HL-60 (cell line): Measurements from ENCODE around the gene DAAM2.

Source experiments
- DNase-seq, 2 experiments: peaks; one replicate each; pipeline ENCODE4 v3.0.0-alpha.2; 2010 to 2020; ENCODE audit warnings: low read depth in 1 of 2, low spot score in 1 of 2
- H3K27ac ChIP-seq: fragments of 250-450 bp; sonication (Bioruptor Pico); replicated peaks from 2 replicates; pipeline ENCODE4 v1.5.1; 2020; ENCODE audit warnings: mild to moderate bottlenecking, moderate library complexity
- H3K27me3 ChIP-seq: fragments of 250-450 bp; sonication (Bioruptor Pico); 2 replicates; pipeline ENCODE4 v1.5.1; 2021; ENCODE audit warnings: mild to moderate bottlenecking, moderate library complexity; ENCODE audit not compliant: insufficient read depth, poor library complexity, severe bottlenecking
- H3K4me3 ChIP-seq: replicated peaks from 2 replicates; pipeline ENCODE4 v1.5.1; 2011; ENCODE audit warnings: mild to moderate bottlenecking, control low read depth, low read length; ENCODE audit not compliant: insufficient read depth
- CTCF ChIP-seq: IDR thresholded peaks from one replicate; pipeline ENCODE4 v1.5.1; 2011; ENCODE audit warnings: low read length, control low read depth, inconsistent platforms; ENCODE audit not compliant: insufficient read depth
- GABPA ChIP-seq: IDR thresholded peaks from 2 replicates; pipeline ENCODE4 v1.6.1; 2012; ENCODE audit warnings: low read depth
- POLR2AphosphoS5 ChIP-seq: IDR thresholded peaks from 2 replicates; pipeline ENCODE4 v1.6.1; 2012; ENCODE audit warnings: low read depth
- SPI1 ChIP-seq: IDR thresholded peaks from 2 replicates; pipeline ENCODE4 v1.6.1; 2012; ENCODE audit warnings: low read depth, mild to moderate bottlenecking, borderline replicate concordance
- TF ChIP-seq, protein P1 (sequence below): IDR thresholded peaks from 2 replicates; pipeline ENCODE4 v1.6.1; 2012; ENCODE audit warnings: low read depth; ENCODE audit not compliant: insufficient replicate concordance

DAAM2 gene

GRCh38 chr6:39941138-39941537 lies 149.0 kb downstream of the DAAM2 start:
- no peak overlapping the region for H3K27ac ChIP-seq

DNA sequence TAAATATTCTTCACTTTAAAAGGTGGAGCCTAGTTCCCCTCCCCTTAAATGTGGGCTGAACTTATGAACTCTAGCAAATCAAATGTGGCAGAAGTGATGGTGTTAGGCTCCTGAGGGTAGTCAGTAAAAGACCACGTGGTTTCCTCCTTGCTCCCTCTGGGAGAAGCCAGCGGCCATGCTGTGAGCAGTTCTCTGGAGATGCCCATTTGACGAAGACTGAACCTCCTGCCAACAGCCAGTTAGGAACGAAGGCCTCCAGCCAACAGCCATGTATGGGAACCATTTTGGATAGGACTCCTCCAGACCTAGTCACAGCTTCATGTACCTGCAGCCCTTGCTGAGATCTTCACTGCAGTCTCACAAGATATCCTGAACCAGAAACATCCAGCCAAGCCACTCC lies 149.6 kb downstream of the DAAM2 start:
- H3K27me3 ChIP-seq, result no peaks in the 10 kb centered on the region
- H3K4me3 ChIP-seq, result no peak overlapping the region
- no peak overlapping the region for H3K27ac ChIP-seq
- TF ChIP-seq, protein P1, sequence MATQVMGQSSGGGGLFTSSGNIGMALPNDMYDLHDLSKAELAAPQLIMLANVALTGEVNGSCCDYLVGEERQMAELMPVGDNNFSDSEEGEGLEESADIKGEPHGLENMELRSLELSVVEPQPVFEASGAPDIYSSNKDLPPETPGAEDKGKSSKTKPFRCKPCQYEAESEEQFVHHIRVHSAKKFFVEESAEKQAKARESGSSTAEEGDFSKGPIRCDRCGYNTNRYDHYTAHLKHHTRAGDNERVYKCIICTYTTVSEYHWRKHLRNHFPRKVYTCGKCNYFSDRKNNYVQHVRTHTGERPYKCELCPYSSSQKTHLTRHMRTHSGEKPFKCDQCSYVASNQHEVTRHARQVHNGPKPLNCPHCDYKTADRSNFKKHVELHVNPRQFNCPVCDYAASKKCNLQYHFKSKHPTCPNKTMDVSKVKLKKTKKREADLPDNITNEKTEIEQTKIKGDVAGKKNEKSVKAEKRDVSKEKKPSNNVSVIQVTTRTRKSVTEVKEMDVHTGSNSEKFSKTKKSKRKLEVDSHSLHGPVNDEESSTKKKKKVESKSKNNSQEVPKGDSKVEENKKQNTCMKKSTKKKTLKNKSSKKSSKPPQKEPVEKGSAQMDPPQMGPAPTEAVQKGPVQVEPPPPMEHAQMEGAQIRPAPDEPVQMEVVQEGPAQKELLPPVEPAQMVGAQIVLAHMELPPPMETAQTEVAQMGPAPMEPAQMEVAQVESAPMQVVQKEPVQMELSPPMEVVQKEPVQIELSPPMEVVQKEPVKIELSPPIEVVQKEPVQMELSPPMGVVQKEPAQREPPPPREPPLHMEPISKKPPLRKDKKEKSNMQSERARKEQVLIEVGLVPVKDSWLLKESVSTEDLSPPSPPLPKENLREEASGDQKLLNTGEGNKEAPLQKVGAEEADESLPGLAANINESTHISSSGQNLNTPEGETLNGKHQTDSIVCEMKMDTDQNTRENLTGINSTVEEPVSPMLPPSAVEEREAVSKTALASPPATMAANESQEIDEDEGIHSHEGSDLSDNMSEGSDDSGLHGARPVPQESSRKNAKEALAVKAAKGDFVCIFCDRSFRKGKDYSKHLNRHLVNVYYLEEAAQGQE, result no peak
- TF ChIP-seq GABPA, result no peak
- no peak for TF ChIP-seq SPI1
- TF ChIP-seq CTCF, result no peak
- no peak for TF ChIP-seq POLR2AphosphoS5
- DNase-seq, result no peak

More at GRCh38 chr6:39941138-39941537, 149.0 kb downstream of the DAAM2 start:
- no peak for DNase-seq
- TF ChIP-seq, protein P1, result no peak
- no peak for TF ChIP-seq SPI1
- TF ChIP-seq POLR2AphosphoS5, result no peak
- no peak for TF ChIP-seq CTCF
- no peak for TF ChIP-seq GABPA
- Histone ChIP-seq H3K27me3 (no peaks in the 10 kb centered on the region), H3K4me3 (no peak overlapping the region)

- H3K27me3 ChIP-seq, result no peaks in the 10 kb centered on the region
- no peak for DNase-seq
- no peak for TF ChIP-seq SPI1
- TF ChIP-seq CTCF, result no peak
- no peak for TF ChIP-seq GABPA
- TF ChIP-seq POLR2AphosphoS5, result no peak
- TF ChIP-seq, protein P1, result no peak
- H3K27ac ChIP-seq, result no peak overlapping the region
- H3K4me3 ChIP-seq, result no peak overlapping the region
Measured at GRCh38 chr6:39942903-39943580, 150.9 kb downstream of the DAAM2 start.
